ENCODE data around the gene TCF12.
A peak's percentile ranks its signal among the peaks of the same experiment; 100 is the strongest.
"Not testable (repeated sequence)": the region's sequence is repeated elsewhere in the genome, so short reads cannot be mapped to it uniquely, and the experiment has no call there.

The TCF12 gene

DNA sequence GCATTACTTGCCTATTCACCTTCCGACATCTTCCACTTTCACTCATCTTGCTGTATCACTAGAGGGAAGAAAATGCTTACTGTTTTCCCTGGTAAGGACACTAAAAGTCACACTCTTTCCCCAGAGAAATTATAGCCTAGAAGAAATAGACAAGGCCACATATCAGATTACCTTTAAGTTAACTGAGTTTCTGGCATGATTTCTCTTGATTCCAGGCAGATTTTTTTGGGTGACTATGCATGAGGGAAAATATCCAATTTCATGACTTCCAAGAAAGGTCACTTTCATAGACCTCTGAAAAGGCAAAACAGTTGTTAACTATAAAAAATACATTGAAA, 30.3 kb downstream of the TCF12 start:
- DNase-seq = no peak

- no peak for DNase-seq
Measured at GRCh38 chr15:56950979-56951378, 32.5 kb downstream of the TCF12 start.

DNA sequence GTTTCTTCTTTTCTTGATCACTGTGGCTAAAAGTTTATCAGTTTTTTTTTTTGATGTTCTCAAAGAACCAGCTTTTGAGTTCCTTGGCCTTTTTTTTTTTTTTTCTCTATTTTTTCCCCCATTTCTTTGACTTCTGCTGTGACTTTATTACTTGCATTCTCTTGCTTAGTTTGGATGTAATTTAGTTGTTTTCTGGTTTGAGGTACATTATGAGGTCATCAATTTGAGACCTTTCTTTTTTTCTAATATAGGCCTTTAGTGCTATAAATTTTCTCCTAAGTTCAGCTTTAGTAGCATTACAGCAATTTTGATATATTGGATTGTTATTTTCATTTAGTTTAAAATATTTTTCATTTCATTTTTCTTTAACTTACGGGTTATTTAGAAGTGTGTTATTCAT, 35.3 kb downstream of the TCF12 start:
- no peak for DNase-seq

GRCh38 chr15:56955011-56955410, 36.6 kb downstream of the TCF12 start:
- not testable (repeated sequence) for DNase-seq

DNA sequence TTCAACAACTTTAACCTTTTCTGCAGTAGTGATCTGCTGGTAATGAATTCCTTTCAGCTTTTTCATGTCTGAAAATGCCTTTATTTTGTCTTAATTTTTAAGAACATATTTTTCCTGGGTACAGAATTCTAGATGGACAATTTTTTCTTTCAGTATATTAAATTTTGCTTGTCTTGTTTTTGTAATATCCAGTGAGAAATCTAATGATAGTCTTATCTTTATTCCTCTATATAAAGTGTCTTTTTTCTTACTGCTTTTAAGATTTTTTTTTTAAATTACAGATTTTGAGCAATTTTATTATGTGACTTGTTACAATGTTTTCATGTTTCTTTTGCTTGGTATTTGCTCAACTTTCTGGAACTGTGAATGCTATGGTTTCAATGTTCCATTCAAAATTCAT, 38.1 kb downstream of the TCF12 start:
- DNase-seq = no peak

DNA sequence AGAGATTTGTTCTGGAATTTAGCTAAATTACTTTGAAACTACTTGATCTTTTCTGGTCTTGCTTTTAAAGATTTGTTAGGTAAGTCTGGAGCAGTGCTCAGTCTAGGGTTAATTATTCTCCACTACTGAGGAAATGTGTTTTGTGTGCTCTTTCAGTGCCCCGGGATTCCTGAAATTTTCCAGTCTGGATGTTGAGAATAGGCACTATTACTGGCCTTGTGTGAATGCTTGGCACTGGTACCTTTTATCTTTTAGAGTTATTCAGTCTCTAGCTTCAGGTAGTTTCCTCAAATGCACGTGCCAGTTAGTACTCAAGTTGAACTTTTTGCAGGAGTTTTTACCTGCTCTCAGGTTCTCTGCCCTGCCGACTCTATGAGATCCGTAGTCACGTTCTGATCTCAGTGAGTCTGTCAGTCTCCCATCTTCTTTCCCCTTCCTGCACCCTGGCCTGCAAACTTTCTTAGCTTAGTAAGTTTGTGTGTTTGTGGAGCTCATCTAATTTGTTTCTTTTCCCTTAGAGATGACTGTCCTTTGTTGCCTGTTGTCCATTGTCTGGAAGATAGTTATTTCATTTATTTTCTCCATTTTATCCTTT, 39.5 kb downstream of the TCF12 start:
- no peak for DNase-seq

- no peak for DNase-seq
Measured at GRCh38 chr15:56959318-56959648, 40.8 kb downstream of the TCF12 start.

GRCh38 chr15:56960116-56960515, 41.7 kb downstream of the TCF12 start:
- no peak for DNase-seq

- no peak for DNase-seq
Measured at GRCh38 chr15:56963126-56963525, 44.7 kb downstream of the TCF12 start.

- no peak for DNase-seq
Measured at GRCh38 chr15:56963710-56964109, 45.3 kb downstream of the TCF12 start.

GRCh38 chr15:56964182-56964581, 45.7 kb downstream of the TCF12 start:
- DNase-seq = no peak

DNA sequence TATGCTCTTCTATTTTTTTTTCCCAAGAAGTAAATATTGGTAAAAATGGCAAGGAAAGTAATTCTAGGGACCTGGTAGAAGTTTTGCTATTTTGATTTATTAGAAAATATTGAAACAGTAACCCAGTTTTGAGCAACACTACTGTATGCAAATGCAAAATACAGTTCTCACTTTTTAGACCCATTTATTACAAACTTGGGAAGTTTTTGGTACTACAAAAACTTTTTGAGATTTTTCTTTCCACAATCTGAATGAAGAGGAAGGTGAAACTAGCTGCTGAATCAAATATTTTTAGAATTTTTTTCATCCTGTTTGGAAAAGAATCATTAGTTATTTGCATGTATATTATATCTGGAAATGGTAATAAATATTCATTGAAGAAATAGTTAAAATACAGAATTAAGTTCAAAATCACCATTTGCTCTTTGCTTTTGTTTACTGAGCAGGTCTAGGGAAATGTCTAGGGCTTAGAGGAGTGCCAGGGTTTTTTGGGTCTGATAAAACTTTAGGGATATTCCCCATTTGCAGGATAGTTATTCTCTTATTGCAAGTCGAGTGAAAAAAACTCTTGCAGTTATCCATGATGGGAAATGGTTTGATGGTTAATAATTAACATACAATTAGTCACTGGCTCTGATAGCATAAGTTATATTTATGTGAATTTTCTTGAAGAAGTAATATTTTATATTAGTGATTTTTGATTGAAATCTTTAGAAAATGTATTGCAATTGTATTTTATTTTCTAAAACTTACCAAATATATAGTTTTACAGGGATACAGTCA, 47.0 kb downstream of the TCF12 start:
- no peak for DNase-seq

- DNase-seq = no peak
Measured at GRCh38 chr15:56967336-56967735, 48.9 kb downstream of the TCF12 start.

- no peak for DNase-seq
Measured at GRCh38 chr15:56968256-56968655, 49.8 kb downstream of the TCF12 start.

DNA sequence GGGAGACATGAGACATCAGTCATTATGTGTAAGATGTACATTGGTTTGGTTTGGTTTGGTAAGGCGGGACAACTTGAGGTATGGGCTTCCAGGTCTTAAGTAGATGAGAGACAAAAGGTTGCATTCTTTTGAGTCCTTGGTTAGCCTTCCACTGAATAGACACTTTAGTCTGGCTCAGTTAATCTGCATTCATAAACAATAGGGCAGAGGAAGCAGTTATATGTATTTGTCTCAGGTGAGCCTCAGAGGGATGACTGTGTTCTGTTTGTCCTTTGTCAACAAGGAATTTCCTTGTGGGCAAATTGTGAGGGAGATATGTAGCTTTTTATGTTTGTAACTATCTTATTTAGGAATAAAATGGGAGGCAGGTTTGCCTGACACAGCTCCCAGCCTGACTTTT, 50.4 kb downstream of the TCF12 start:
- DNase-seq = peak; percentile 29 to 31

DNA sequence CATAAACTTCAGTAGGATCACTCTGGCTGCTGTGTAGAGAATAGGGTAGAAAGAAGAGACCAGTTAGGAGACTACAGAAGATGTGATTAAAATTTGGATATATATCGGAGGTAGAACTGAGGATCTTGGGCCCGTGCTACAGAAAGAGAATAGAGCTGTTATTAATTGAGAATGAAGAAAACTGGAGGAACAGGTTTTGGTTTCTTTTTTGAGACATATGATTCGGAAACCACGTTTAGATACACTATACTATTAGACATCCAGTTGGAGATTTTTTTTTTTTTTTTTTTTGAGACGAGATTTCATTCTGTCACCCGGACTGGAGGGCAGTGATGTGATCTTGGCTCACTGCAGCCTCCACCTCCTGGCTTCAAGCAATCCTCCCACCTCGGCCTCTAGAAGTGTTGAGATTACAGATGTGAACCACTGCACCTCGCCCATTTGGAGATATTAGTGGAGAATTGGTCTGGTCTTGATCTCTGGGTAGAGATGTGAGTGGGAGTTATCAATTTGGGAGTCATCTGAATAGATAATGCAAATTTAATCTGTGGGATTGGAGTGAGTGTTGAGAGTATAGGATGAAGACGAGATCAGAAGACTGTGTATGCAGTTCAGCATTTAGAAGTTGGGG, 50.9 kb downstream of the TCF12 start:
- peak in 1 of 2 experiments; percentile 20 for DNase-seq

GRCh38 chr15:56971571-56971970, 53.1 kb downstream of the TCF12 start:
- no peak for DNase-seq

GRCh38 chr15:56972016-56972415, 53.6 kb downstream of the TCF12 start:
- no peak for DNase-seq

DNA sequence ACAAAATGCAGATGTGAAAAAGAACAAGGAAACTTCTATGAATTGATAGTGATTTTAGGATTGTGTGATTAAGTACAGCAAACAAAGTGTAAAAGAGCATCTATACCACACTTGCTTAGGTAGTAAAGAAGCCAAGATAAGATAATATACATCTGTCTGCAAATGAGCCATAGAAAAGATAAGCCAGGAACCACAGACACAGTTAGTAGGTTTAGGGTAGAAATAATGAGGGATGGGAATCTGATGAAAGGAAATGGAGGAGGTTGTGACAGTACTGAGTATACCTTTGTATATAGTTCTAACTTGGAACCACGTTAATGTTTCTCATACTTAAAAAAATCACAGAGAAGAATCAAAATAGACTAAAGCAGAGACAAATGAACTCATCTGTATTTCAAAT, 54.0 kb downstream of the TCF12 start:
- DNase-seq = no peak

DNA sequence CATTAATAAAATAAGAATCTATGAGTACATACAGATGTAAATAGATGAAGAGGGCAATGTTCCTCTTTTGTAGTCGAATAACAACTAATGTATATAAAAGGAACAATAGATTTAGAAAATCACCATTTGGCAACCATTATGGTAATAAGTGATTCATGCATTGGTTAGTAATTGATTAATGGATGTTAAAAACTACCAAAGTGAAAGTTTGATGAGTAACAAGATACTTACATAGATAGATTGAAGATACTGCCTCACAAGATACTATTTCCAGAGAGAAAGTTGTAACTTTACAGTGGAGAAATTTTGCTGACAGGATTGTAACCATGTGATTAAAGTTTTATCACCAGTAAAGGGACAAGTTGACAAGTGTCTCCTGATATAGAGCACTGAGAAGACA, 55.0 kb downstream of the TCF12 start:
- no peak for DNase-seq

DNA sequence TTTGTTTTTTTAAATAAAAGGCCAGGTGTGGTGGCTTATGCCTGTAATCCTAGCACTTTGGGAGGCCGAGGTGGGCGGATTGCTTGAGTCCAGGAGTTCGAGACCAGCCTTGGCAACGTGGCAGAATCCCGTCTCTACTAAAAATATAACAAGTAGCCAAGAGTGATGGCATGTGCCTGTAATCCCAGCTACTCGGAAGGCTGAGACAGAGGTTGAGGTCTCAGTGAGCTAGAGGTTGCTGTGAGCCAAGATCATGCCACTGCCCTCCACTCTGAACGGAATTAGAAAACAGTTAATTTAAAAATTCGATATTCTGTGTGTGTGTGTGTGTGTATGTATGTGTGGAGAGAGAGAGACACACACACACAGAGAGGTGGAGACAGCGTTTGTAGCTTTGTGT, 58.8 kb downstream of the TCF12 start:
- no peak for DNase-seq

DNA sequence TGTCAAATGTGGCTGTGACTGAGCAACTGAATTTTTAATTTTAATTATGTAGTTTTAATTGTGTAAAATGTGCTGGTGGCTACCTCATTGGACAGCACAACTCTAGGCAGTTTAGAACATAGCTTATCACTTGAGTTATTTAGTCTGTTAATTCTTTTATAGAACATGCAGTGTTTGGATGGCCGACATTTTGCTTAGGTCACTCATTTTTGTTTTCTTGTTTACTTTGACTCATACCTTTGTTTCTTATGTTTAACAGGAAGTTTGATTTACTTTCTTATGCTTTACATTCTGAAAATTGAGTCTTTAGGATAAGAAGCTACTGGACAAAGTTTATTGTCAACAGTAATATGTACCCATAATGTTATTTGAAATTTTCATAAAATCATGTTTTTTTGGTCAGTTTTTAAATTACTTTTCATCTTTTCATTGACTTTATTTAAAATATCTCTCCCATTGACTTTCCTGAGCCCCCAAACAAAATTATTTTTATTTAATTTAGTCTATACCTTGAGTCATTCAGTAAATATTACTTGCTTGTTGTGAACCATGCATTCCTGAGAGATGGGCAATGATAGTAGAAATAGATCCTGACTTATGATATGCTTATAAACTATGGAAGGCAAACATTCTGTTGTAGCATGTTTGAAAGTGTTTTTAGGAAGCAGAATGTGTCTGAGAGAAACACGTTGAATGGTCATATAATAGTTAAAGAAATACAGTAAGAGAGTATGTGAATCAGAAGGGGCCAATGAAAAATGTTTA, 60.6 kb downstream of the TCF12 start:
- no peak for DNase-seq

DNA sequence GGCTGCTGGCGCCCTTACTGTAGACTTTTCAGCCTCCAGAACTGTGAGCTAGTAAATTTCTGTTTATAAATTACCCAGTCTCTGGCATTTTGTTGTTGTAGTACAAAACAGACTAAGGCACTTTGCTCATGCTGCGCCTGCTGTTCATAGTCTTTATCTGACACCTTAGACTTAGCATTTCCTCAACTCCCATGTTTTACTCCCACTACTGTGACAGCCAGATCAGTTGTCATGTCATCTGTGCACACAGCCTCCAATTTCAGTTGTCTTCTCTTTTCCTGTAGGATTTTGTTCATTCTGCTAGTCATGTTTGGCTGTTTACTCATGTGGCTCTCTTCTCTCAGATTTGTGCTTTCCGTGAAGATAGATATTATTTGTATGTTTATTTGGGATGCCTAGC, 62.0 kb downstream of the TCF12 start:
- DNase-seq = no peak

DNA sequence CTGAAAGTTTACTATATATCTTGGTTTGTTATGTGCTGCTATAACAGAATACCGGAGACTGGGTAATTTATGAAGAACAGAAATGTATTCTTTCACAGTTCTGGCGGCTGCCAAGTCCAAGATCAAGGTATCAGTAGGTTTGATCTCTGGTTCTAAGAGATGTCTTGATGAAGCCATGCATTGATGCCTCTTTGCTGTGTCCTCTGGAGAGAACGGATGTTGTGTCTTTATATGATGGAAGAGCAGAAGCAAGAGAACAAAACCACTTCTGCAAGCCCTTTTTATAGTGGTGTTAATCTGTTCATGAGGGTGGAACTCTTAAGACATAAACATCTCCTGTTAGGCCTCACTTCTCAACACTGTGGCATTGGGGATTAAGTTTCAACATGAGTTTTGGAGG, 62.7 kb downstream of the TCF12 start:
- no peak for DNase-seq

Measured in NCI-H526 (cell line).